Body of pancreas (tissue), 4 donors: ENCODE measurements around the gene ADA. TPM values are rescaled to one million over a fixed set of nuclear protein-coding genes. Genes with fewer than 3 reads are reported as not detected.

Experiments used
- ATAC-seq: fragments of 150-250 bp; one replicate; pipeline ENCODE4 v1.9.1; 2016
- DNase-seq, 4 donors: peaks; one replicate each; pipeline ENCODE4 v3.0.0-alpha.2; 2019
- H3K27ac ChIP-seq, 4 donors: fragments of 200-600 bp; sonication (generic); 1 replicate in 3 of 4; 2 replicates in 1 of 4; pipeline versions ENCODE4 v1.5.1 to v1.6.1; 2016 to 2019; ENCODE audit warnings: mild to moderate bottlenecking in 1 of 4, mixed read lengths in 1 of 4, moderate library complexity in 1 of 4
- H3K27me3 ChIP-seq, 2 donors: fragments of 200-600 bp; sonication (generic); one replicate each; pipeline ENCODE4 v1.6.0; 2016; ENCODE audit warnings: mild to moderate bottlenecking in 1 of 2
- H3K36me3 ChIP-seq, 2 donors: fragments of 200-600 bp; sonication (generic); replicated peaks in 1 of 2; 2 replicates each; pipeline ENCODE4 v1.5.1; 2016; ENCODE audit warnings: low read depth in 2 of 2; ENCODE audit not compliant: insufficient read depth in 1 of 2
- H3K4me1 ChIP-seq: fragments of 200-600 bp; sonication (generic); one replicate; pipeline ENCODE4 v1.6.0; 2016
- H3K4me3 ChIP-seq, 2 donors: fragments of 200-600 bp; sonication (generic); 1 replicate in 1 of 2; 2 replicates in 1 of 2; pipeline ENCODE4 v1.5.1; 2016 to 2019
- H3K9me3 ChIP-seq, 3 donors: fragments of 200-600 bp; sonication (generic); 1 replicate in 2 of 3; 2 replicates in 1 of 3; pipeline ENCODE4 v1.5.1; 2016
- POLR2A ChIP-seq, 3 donors: fragments of 450-650 bp; IDR thresholded peaks; one replicate each; pipeline ENCODE4 v1.6.1; 2016; ENCODE audit warnings: antibody characterized with exemption in 3 of 3, mild to moderate bottlenecking in 2 of 3
- WGBS, 2 donors: methylation state at CpG; one replicate each; pipeline ENCODE4 v1.1.5; 2017; 5-methylcytosine and 5-hydroxymethylcytosine counted together
- intact Hi-C: fragments of 100-400 bp; cut with DNase I; formaldehyde crosslinking; loops from one replicate; pipeline ENCODE4 v1.15.1; 2023
- total RNA-seq, 2 donors: library from RNA; depleted of rRNA; stranded (reverse); fragments of >200 nt; gene quantifications; one replicate each; pipeline ENCODE4 v1.1.0, GENCODE V29; 2016
- TF ChIP-seq, protein P1 (sequence below), 7 experiments: fragments of 450-650 bp in 4 of 7; fragments of 200-600 bp in 3 of 7; sonication (generic) in 3 of 7; IDR thresholded peaks; one replicate each; pipeline ENCODE4 v1.5.1; 2016 to 2019; ENCODE audit warnings: antibody characterized with exemption in 7 of 7

ADA gene
- total RNA-seq, 2 donors from 2014 or later, result 3.3 to 7.8 TPM

DNA sequence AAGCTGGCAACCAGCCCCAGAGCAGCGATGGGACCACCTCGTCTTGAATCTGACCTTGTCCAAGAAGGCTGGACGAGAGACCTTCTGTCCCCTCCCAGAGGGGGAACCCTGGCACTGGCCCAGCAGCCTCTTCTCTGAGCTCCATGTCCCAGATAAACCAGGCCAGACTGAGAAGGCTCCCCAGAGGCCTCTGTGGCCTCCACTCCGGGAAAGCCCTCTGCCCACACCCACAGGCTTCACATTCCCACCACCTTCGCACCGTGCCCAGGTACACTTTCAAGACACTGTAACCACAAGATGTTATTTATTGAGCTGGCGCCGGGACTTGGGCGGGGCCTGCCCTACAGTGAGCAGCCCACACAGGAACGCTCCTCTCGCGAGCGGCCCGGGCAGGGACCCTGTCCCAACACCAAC is 33.2 kb downstream of the ADA start:
- no peaks in the 10 kb centered on the region for H3K4me1 ChIP-seq
- intact Hi-C loops, result loop anchor here (10.0 kb wide), 2 partner anchors 84 to 394 kb away; no protein-coding TSS in a partner anchor
- H3K9me3 ChIP-seq, result no peaks in the 10 kb centered on the region
- no peak for DNase-seq
- H3K27ac ChIP-seq, result no peak overlapping the region
- no peak for TF ChIP-seq POLR2A (IDR thresholded peaks at IDR 0.05)
- TF ChIP-seq, protein P1, sequence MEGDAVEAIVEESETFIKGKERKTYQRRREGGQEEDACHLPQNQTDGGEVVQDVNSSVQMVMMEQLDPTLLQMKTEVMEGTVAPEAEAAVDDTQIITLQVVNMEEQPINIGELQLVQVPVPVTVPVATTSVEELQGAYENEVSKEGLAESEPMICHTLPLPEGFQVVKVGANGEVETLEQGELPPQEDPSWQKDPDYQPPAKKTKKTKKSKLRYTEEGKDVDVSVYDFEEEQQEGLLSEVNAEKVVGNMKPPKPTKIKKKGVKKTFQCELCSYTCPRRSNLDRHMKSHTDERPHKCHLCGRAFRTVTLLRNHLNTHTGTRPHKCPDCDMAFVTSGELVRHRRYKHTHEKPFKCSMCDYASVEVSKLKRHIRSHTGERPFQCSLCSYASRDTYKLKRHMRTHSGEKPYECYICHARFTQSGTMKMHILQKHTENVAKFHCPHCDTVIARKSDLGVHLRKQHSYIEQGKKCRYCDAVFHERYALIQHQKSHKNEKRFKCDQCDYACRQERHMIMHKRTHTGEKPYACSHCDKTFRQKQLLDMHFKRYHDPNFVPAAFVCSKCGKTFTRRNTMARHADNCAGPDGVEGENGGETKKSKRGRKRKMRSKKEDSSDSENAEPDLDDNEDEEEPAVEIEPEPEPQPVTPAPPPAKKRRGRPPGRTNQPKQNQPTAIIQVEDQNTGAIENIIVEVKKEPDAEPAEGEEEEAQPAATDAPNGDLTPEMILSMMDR (IDR thresholded peaks at IDR 0.05), result no peak
- H3K36me3 ChIP-seq, result peaks cover 0 to 2% of the 10 kb centered on the region in 2 donors
- 86 to 95% methylated on average over 11 to 14 of the region's 14 CpGs for WGBS, 2 donors
- H3K27me3 ChIP-seq, result no peaks in the 10 kb centered on the region
- no peak overlapping the region for H3K4me3 ChIP-seq
- no peak for ATAC-seq

DNA sequence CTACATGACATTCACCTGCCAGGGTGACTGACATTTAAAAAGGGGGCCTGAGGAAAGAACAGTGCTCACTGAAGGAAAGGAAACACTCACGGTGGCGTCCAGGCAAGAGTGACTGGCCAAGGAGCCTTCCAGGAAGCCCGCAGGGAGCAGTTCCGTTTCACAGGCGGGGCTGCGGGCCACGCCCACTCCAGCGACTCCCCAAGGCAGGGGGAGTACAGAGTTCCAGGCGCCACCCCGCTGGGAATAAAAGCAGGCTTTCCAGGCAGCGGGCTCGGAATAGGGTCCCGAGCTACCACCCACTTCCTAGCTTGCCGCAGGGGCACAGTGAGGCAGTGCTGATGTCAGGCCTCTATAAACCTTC is 34.9 kb downstream of the ADA start:
- no peak overlapping the region for H3K27ac ChIP-seq
- peaks cover 0 to 2% of the 10 kb centered on the region in 2 donors for H3K36me3 ChIP-seq
- no peak for DNase-seq
- no peak overlapping the region for H3K4me3 ChIP-seq
- TF ChIP-seq, protein P1 (IDR thresholded peaks at IDR 0.05), result no peak
- no peak for TF ChIP-seq POLR2A (IDR thresholded peaks at IDR 0.05)
- no peaks in the 10 kb centered on the region for H3K4me1 ChIP-seq
- no peaks in the 10 kb centered on the region for H3K27me3 ChIP-seq
- no peak for ATAC-seq
- H3K9me3 ChIP-seq, result no peaks in the 10 kb centered on the region
- intact Hi-C loops, result loop anchor here (10.0 kb wide), 2 partner anchors 82 to 392 kb away; no protein-coding TSS in a partner anchor
- WGBS, 2 donors, result 46 to 79% methylated on average over 2 to 14 of the region's 14 CpGs

DNA sequence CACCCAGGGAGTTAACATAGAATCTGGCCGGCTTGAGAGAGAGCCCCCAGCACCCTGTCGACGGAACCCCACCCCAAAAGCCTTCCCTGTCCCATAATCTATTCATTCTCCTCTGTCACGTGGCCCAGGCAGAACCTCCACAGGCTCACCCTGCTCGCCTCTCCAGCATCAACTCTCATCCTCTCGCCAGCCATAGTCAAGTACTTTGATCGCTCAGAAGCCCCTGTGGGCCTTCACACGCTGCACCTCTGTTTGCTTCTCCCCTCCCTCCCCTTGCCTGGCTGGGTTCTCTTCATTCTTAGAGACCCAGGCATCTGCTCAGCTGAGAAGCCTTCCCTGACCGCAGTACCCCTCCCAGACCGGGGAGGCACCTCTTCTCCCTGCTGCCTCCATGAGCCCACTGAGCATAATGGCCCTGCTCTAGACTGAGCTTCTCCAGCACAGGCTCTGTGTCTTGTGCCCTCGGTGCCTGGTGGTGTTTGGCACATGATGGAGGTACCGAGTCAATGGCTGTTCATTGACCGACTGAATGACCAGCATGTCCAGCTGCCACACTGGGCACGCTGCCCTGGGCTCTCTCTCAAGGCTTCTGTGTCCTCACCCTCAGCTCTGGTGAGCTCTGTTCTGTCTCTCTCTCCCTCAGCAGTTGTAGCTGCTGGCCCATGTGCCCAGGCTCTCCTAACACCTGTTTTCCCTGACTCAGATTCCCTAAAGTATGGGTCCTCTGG is 35.5 kb downstream of the ADA start:
- no peak for TF ChIP-seq POLR2A (IDR thresholded peaks at IDR 0.05)
- TF ChIP-seq, protein P1 (IDR thresholded peaks at IDR 0.05), result no peak
- ATAC-seq (no peak), DNase-seq (no peak)
- Histone ChIP-seq H3K27me3 (no peaks in the 10 kb centered on the region), H3K4me3 (no peak overlapping the region), H3K9me3 (no peaks in the 10 kb centered on the region), H3K27ac (peak overlapping the region in 1 of 4 donors; percentile 15), H3K4me1 (no peaks in the 10 kb centered on the region), H3K36me3 (peaks cover 0 to 2% of the 10 kb centered on the region in 2 donors)
- 86 to 89% methylated on average over 14 of the region's 14 CpGs for WGBS, 2 donors
- intact Hi-C loops, result loop anchor here (10.0 kb wide), 2 partner anchors 81 to 391 kb away; no protein-coding TSS in a partner anchor

DNA sequence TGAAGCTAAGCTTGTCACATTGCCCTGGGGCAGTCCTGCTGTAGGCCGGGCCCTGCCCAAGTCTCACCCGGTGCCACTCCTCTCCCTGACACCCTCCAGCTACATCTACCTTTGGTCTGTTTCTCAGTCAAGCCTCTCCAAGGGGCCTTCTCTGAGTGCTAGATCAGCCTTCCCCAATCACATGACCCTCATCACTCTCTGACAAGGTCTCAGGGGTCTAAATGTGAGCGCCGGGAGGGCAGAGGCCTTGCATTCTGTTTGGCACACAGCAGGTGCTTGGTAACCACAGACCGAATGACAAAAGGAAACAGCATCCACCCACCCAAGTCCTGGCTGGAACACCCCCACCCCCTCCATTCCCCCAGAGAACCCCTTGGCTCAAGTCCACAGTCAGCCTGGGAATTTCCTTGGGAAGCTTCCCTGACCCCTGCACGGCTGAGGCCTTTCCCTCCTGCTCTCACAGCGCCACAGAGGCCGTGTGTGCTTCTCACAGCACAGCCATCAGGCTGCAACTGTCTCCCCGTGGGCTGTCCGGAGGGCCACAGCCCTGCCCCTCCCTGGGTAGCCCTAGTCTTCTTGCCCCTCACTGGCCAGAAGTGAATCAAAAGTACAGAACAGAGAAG is 36.2 kb downstream of the ADA start:
- DNase-seq, result no peak
- intact Hi-C loops, result loop anchor here (10.0 kb wide), 2 partner anchors 80 to 390 kb away; no protein-coding TSS in a partner anchor
- 72 to 89% methylated on average over 10 of the region's 10 CpGs for WGBS, 2 donors
- Histone ChIP-seq H3K27ac (peak overlapping the region in 1 of 4 donors; percentile 15), H3K9me3 (no peaks in the 10 kb centered on the region), H3K4me3 (no peak overlapping the region), H3K36me3 (peaks cover 0 to 2% of the 10 kb centered on the region in 2 donors), H3K4me1 (no peaks in the 10 kb centered on the region), H3K27me3 (no peaks in the 10 kb centered on the region)
- TF ChIP-seq POLR2A (IDR thresholded peaks at IDR 0.05), result no peak
- TF ChIP-seq, protein P1 (IDR thresholded peaks at IDR 0.05), result no peak
- ATAC-seq, result no peak
